Fibroblast of lung (primary cell): ENCODE measurements around the gene TRIM8.

ENCODE experiments used
- EZH2 ChIP-seq: IDR thresholded peaks from 2 replicates; pipeline ENCODE4 v1.5.1; 2012; ENCODE audit warnings: low read length, control low read depth, mild to moderate bottlenecking; ENCODE audit errors: missing control alignments
- TF ChIP-seq, protein P1 (sequence below), 2 donors: IDR thresholded peaks in 1 of 2; conservative IDR thresholded peaks in 1 of 2; 1 replicate in 1 of 2; 2 replicates in 1 of 2; pipeline ENCODE4 v1.5.1; 2011 to 2012; ENCODE audit warnings: low read length in 2 of 2, control low read depth in 1 of 2, inconsistent platforms in 1 of 2, low read depth in 1 of 2, mild to moderate bottlenecking in 1 of 2

DNA sequence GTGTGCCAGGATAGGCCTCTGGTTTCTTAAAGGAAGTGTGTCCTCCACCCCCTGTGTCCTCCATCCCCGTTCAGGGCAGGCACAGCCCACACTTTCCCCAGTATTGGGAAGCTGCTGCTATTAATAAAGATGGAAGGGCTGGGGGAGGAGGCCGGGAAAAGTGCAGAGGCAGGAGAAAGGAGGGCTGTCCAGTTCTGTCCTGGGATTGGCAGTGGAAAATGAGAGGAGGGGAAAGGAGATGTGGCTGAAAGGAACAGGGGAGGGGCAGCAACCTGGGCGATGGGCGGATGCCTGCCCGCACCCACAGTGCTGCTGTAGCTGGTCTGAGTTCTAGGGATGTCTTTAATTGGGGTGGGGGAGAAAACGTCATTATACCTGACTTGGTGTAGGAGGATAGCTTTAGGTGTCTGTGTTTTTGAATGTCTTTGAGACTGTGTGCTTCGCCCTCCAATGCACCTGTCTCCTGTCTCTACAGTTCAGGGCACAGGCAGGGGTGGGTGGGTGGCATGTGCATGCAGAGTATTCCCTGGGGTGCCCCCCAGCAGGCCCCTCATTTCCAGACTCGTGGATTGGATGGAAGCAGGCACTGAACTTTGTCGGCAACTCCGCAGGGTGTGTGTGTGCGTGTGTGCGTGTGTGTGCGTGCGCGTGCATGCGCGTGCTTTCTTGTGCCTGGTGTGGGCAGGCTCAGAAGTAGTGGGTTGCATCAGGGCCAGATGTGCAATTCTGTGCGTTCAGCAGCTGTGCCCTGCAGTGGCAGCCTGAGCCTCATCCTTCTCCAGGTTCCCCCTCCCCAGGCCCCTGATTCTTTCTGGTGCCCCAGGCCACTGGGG lies 2.5 kb downstream of the TRIM8 start:
- TF ChIP-seq, protein P1, sequence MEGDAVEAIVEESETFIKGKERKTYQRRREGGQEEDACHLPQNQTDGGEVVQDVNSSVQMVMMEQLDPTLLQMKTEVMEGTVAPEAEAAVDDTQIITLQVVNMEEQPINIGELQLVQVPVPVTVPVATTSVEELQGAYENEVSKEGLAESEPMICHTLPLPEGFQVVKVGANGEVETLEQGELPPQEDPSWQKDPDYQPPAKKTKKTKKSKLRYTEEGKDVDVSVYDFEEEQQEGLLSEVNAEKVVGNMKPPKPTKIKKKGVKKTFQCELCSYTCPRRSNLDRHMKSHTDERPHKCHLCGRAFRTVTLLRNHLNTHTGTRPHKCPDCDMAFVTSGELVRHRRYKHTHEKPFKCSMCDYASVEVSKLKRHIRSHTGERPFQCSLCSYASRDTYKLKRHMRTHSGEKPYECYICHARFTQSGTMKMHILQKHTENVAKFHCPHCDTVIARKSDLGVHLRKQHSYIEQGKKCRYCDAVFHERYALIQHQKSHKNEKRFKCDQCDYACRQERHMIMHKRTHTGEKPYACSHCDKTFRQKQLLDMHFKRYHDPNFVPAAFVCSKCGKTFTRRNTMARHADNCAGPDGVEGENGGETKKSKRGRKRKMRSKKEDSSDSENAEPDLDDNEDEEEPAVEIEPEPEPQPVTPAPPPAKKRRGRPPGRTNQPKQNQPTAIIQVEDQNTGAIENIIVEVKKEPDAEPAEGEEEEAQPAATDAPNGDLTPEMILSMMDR (conservative IDR thresholded peaks at IDR 0.05 in 1 of 2, IDR thresholded peaks at IDR 0.05 in 1 of 2; ENCODE audit: low read depth in 1 of 2, low read length in 2 of 2) = no peak
- no peak for TF ChIP-seq EZH2
